AG09309 (cell line): ENCODE data around the gene UCK2.

Source experiments
- DNase-seq: peaks from one replicate; pipeline ENCODE4 v3.0.0-alpha.2; 2010; ENCODE audit warnings: low read depth
- H3K4me3 ChIP-seq: 2 replicates; pipeline ENCODE4 v1.5.1; 2011; ENCODE audit warnings: mild to moderate bottlenecking, low read depth, low read length, moderate library complexity; ENCODE audit not compliant: control insufficient read depth
- CTCF ChIP-seq: IDR thresholded peaks from 2 replicates; pipeline ENCODE4 v1.5.1; 2011; ENCODE audit warnings: mild to moderate bottlenecking, low read depth, low read length, inconsistent platforms; ENCODE audit not compliant: insufficient read depth, control insufficient read depth; ENCODE audit errors: missing control alignments

UCK2 gene

GRCh38 chr1:165826565-165827267 lies 698 bp upstream of the UCK2 start:
- H3K4me3 ChIP-seq, result peak overlapping the region; percentile 95
- no peak for TF ChIP-seq CTCF
- DNase-seq, result no peak

GRCh38 chr1:165828103-165828668 lies 772 bp downstream of the UCK2 start:
- TF ChIP-seq CTCF, result peak; percentile 0
- H3K4me3 ChIP-seq, result peak overlapping the region; percentile 95
- DNase-seq, result no peak

- TF ChIP-seq CTCF, result no peak
- peak overlapping the region; percentile 95 for H3K4me3 ChIP-seq
- peak; percentile 59 for DNase-seq
These were observed 1.4 kb downstream of the UCK2 start for GRCh38 chr1:165828669-165829329.

GRCh38 chr1:165829888-165830287 lies 2.5 kb downstream of the UCK2 start:
- no peak overlapping the region for H3K4me3 ChIP-seq
- no peak for DNase-seq

DNA sequence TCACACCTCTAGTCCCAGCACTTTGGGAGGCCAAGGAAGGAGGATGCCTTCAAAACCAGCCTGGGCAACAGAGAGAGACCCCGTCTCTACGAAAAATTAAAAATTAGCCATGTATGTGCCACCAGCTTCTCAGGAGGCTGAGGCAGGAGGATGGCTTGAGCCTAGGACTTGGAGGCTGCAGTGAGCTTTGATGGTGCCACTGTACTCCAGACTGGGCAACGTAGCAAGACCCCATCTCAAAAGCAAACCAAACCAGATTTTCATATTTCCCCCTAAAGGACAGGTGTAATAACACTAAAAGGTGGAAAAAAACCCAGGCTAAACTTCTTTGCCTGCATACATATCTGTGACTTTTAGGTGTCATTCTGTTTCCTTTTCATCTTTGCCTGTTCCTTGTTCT lies 3.7 kb downstream of the UCK2 start:
- TF ChIP-seq CTCF, result no peak
- no peak overlapping the region for H3K4me3 ChIP-seq
- DNase-seq, result no peak

More at GRCh38 chr1:165829888-165830287, 2.5 kb downstream of the UCK2 start:
- no peak for TF ChIP-seq CTCF

- no peak for TF ChIP-seq CTCF
- no peak for DNase-seq
These were observed 5.5 kb downstream of the UCK2 start for GRCh38 chr1:165832902-165833301.

More at GRCh38 chr1:165832902-165833301, 5.5 kb downstream of the UCK2 start:
- H3K4me3 ChIP-seq, result no peak overlapping the region
